CD4-positive, alpha-beta T cell treated with Interferon alpha-2 for 1 hour (primary cell): ENCODE results near the gene RGPD5.
"Not testable (repeated sequence)": the region's sequence is repeated elsewhere in the genome, so short reads cannot be mapped to it uniquely, and the experiment has no call there.

Source experiments
- DNase-seq, 2 donors: peaks; one replicate each; pipeline ENCODE4 v3.0.0-alpha.2; 2020 to 2022

The RGPD5 gene

GRCh38 chr2:109894141-109894540 is 100.0 kb downstream of the RGPD5 start:
- DNase-seq = not testable (repeated sequence)

DNA sequence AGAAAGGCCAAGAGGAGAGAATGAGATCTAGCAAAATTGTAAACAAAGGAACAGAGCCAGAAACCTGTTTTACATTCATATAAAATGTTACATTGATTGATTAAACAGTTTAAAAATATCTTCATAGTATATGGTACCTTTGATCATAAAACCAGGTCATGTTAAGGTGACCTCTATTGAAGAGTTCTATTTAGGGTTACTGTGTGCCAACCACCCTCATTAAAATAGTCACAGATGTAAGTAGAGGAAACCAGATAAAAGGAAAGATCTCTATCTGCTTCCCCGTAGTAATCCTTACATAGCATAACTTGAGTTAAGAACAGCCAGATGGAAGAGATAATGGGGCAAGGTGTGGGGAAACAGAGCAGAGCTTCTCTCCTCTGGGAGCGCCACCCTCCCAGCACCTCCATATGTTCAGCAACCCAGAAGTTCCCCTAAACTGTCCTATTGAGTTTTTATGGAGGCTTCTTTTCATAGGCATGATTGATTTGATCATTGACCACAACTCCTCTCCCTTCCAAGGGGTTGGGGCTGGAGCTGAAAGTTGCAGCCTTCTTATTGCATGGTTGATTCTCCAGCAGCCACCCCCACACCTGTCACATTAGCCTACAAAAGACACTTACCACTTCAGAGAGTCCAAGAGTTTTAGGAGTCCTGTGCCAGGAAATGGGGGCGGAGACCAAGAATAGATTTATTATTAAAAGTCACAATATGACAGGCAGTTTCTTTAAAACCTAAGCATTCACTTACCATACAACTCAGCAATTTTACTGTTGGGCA is 101.2 kb downstream of the RGPD5 start:
- not testable (repeated sequence) for DNase-seq

DNA sequence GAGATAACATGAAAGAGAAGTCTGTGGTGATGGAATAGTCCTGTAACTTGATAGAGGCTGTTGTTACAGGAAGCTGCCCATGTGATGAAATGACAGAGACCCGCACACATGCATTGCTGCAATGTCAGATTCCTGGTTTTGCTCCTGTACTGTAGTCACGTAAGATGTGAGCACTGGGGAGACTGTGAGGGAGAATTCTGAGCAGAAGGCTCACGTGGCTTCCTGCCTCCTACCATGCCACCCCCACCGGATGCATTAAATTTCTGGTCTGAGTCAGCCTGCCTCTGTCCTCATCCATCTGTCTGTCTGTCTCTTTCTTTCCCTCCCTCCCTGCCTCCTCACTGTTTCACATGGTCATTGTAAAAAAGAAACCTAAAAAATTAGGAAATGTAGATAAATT is 102.1 kb downstream of the RGPD5 start:
- not testable (repeated sequence) for DNase-seq

DNA sequence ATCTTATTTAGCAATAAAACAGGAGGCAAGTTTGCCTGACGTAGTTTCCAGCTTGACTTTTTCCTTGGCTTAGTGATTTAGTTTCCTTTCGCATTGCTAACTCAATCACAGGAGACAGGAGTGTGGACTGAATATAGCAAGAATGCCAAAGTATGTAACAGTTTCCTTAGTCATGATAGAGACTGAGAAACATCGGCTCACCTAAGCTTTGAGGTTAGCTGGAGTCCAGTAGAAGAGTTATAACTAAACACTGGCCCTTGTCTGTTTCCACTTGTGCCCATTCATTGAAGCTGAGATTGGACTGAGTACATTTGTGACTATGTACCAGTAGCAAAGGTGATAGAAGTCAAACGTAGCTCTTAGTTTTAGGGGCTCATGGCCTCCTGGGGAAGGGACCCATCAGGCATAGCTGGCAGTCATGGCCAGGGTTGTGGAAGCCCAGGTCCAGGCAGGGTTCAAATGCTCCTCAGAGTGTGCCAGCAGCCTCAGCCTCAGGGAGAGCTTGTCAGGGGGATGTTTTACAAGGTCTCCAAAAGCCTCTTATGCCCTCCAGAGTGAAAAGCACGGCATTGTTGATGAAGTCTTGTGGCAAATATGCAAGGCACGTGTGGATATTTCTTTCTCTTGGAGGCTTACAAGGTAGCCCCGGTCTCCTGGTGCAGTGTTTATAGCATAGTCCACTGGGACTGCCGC is 103.8 kb downstream of the RGPD5 start:
- DNase-seq = not testable (repeated sequence)

DNA sequence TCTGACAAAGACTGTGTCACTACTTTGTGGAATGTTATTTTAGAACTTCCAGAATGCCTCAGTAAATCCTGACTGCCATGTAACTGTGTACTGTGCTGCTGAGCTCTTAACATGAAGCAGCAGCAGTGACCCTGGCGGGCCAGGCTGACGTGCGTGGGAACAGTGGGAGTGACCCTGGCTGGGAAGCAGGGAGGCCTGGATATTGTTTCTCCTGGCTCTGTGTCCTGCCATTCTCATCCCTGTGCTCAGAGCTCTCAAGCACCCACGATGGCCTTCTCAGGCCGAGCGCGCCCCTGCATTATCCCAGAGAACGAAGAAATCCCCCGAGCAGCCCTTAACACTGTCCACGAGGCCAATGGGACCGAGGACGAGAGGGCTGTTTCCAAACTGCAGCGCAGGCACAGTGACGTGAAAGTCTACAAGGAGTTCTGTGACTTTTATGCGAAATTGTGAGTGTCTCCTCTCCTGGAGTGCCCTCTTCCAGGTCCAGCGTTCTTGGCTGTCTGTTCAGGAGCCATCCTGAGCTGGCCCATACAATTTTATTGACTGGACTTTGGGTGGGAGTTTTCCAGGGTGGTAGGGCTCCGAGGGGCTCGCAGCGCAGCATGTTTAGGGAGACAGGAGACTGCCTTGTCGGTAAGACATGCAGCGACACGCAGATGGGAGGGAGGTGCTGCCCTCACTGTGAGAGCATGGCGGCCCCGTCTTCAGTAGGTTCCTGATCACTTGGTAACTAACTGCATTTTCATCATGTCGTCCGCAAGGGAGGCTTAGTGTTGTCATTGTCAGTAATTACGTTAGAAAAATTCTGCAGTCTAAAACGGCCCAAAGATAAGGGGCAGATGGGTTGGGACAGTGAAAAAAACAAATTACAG is 104.6 kb downstream of the RGPD5 start, which contains the start of gene LIMS3:
Gene LIMS3 (plus strand): TSS at position 227 of the 875 bp plus-strand sequence. CDS start 41 bp downstream, at position 268.
- DNase-seq = not testable (repeated sequence)

DNA sequence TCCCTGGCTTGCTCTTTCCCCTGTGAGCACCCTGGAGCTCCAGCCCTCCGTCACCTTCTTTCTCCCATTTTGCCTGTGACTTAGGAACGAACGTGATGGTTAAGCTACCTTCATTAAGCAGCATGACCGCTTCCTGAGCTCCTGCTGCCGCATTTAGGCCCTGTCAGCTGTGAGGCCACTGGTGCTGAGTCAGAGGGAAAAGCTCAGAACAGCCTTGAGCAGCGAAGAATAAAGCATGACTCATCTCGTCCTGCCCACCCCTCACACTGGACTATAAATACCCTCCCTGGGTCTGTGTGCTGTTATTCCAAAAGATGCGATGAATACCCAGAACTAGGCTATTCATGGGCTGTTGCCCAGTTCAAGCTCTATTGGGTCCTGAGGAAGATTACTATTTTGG is 111.7 kb downstream of the RGPD5 start:
- not testable (repeated sequence) for DNase-seq
